Activated effector memory CD4-positive, alpha-beta T cell treated with Interleukin-2 at 50 U/mL for 16 hours (primary cell): Measurements from ENCODE around the gene DOK1.
"Not testable (repeated sequence)": the region's sequence is repeated elsewhere in the genome, so short reads cannot be mapped to it uniquely, and the experiment has no call there.

ENCODE experiments used
- DNase-seq: peaks from one replicate; pipeline ENCODE4 v3.0.0-alpha.2; 2020

Gene DOK1

GRCh38 chr2:74548900-74549826 is 5.4 kb upstream of the DOK1 start:
- DNase-seq: no peak

DNA sequence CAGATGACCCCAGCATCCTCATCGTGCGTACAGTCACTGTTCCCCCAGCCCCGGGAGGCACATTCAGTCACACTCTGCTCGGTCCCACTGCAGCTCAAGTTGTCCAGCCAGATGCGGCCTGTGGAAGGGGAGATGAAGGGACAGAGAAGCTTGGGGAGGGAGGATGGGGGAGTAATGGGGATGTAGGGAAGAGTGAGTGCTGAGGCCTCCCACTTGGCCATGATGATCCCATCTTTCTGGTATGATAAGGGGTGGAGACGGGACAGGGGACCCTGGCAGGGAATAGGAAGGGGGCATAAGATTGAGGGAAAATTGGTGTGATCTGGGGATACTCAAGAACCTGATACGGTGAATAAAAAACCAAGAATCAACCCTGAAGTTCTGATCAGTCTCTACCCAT is 4.3 kb upstream of the DOK1 start:
- no peak for DNase-seq

DNA sequence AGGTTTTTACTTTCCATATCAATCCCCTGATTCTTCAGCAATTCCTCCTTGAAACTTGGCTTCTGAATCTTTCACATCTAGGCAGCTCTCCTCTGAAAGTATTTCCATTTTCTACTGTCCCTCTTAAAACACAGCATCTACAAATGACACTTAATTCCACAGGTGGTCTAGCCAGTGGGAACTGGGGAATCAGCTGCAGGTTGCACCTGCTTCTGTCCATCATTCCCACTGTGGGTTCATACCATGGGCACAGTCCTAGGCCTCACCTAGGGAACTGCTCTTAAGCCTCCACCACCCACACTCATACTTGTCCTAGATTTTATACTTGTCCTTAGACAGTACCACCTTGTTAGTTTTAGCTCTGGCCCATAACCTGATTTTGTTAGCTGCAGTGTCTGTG is 3.0 kb upstream of the DOK1 start:
- no peak for DNase-seq

DNA sequence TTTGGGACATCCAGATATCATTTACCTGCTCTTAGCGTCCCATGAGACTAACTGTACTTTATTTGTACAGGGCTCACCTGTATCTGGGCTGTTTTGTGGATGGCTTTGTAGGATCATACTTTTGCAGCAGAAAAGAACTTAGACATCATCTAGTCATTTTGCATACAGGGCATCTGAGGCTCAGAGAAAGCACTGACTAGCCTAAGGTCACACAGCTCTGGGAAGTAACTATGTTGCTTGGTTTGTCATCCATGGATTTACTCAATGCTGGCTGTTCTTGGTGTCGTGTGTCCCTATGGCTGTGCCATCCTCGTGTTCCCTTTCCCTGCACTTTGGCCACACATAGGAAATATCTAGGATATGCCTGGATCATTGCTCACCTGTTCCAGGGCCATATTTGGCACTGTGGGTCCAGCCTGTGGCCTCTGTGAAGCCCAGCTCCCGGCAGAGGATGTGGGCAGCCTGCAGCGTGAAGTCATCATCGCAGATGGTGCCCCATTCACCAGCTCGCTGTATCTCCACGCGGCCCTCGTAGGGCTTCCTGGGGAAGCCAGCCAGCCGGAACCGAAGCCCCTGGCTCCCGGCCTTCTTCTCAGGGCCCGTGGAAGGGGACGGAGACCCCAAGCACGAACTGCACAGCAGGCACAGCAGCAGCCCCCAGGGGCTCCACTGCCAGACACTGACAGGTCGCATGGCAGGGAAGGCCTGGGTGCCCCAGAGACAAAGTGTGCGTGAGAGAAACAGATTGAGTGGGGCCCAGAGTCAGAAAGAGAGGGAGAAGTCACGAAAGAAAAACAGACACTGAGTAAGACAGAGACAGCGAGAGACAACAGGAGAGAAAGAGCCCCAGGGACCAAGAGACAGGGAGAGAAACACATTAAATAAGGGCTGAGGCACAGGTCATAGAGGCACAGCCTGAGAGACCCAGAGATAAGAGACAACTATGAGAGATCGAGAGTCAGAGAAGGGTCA is 2.3 kb upstream of the DOK1 start:
- DNase-seq: no peak

- DNase-seq: no peak
Measured at GRCh38 chr2:74552914-74553811, 1.4 kb upstream of the DOK1 start.

DNA sequence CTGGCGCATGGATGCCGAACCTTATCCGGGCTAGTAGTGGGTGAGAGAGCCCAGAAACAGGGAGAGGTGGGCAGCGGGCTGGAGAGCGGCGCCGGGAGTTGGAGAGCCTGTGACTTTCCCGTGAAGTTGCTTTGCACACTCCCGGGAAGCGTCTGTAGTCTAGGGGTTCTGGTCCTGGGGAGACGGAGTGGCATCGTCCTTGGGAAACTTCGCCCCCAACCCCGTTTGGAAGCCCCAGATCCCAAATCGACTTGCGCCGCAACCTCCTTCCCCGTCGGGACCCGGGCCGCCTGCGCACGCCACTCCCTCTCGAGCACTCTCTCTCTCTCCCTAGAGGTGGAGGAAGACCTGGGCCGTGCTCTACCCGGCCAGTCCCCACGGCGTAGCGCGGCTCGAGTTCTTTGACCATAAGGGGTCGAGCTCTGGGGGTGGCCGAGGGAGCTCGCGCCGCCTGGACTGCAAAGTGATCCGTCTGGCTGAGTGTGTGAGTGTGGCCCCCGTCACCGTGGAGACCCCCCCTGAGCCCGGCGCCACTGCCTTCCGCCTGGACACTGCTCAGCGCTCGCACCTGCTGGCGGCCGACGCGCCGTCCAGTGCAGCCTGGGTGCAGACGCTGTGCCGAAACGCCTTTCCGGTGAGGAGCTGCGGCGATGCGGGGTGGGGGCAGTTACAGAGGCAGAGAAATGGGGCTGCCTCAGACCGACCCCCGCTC is 456 bp downstream of the DOK1 start:
- peak; percentile 19 for DNase-seq

DNA sequence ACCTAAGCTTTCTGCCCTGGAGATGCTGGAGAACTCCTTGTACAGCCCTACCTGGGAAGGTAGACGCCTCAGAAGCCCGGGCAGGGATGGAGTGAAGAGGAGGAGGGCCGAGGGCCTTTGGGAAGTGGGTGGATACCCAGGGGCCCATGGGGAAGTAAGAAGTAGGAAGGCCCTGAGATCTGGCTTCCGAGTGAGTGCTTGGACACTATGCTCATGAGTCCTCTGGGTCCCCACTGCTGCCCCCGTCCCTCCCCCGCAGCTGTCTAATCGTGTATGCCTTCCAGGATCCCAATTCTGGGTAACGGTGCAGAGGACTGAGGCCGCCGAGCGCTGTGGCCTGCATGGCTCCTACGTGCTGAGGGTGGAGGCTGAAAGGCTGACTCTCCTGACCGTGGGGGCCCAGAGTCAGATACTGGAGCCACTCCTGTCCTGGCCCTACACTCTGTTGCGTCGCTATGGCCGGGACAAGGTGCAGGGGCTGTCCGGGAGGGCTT is 1.1 kb downstream of the DOK1 start:
- no peak for DNase-seq

DNA sequence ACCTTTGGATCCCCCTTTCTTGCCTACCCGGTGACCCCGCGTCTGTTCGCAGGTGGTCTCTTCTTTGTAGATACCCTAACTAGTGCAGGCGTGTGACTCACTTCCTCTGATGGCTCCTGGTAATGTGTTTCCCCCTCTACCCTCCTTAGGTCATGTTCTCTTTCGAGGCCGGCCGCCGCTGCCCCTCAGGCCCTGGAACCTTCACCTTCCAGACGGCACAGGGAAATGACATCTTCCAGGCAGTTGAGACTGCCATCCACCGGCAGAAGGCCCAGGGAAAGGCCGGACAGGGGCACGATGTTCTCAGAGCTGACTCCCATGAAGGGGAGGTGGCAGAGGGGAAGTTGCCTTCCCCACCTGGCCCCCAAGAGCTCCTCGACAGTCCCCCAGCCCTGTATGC is 1.6 kb downstream of the DOK1 start:
- no peak for DNase-seq

DNA sequence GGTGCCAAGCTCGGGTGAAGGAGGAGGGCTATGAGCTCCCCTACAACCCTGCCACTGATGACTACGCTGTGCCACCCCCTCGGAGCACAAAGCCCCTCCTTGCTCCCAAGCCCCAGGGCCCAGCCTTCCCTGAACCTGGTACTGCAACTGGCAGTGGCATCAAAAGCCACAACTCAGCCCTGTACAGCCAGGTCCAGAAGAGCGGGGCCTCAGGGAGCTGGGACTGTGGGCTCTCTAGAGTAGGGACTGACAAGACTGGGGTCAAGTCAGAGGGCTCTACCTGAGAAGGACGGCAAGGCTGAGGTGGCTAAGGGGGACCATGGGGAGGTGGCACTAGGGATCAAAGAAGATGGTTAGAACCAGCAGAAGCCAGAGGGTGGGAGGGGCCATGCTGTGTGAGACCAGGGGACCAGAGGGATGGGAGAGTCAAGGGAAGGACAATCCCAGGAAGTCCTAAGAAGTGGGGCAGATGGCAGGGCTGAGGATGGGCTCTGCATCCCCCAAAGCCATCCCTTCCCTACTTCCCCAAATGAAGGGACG is 2.4 kb downstream of the DOK1 start:
- DNase-seq: no peak

DNA sequence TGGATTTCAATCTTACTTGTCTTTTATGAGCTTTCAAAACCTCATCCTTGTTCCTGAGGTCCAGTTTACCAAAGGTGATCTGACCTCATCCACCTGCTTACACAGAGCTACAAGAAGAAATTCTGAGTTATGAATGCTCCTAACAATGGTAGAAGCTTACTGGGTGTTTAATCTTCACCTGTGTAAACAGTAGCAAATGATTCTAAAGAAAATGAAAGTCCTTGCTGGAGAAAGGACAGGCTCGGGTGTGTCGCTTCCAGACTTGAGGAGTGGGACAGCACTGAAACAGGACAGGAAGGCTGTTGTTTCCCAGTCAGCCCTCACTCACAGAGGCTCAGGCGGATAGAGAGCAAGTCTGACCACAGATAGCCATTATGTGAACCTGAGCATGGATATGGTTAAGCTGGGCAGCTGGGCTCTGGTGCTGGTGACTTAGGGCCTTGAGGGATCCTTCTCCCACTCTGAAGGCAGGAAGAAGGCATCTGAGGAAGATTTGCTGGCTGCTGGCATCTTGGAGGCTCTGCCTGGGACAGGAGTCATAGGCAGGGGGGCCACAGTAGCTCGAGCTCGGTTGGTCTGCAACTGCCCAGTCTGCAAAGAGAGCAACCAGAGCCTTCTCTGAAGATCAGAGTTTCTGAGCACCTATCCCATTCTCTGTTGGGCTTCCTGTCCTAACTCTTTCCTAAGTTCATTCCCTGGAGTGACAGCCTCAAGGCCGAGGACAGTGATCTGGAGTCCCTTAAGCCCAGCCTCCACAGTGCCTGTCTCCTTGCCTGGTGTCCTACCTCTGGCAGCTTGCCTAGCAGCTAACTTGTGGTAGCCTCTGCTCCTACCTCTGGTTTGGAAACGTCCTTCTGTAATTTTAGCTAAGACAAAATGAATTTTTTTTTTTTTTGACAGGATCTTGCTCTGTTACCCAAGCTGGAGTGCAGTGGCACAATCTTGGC is 4.0 kb downstream of the DOK1 start:
- no peak for DNase-seq

DNA sequence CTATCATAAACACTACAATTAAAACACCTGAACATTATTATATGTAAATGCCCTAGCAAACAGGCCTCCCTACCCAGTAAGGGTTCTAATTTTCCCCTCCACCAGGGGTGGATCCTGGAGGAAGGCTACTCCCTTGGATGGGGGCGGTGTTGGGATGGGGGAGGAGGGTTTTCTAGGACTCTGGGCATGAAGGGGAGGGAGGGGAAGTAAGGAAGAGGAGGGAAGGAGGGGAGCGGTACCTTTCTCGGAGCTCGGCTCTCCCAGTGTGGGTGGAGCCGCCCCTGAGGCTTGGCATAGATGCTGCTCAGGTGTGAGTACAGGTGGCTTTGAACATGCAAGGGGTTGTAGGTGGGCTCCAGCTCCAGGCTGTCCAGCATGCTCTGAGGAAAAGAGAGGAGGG is 5.4 kb downstream of the DOK1 start:
- no peak for DNase-seq

GRCh38 chr2:74560591-74560990 is 6.1 kb downstream of the DOK1 start:
- no peak for DNase-seq

GRCh38 chr2:74561022-74561421 is 6.5 kb downstream of the DOK1 start:
- DNase-seq: not testable (repeated sequence)

- DNase-seq: no peak
Measured at GRCh38 chr2:74562126-74562775, 7.7 kb downstream of the DOK1 start.

- DNase-seq: no peak
Measured at GRCh38 chr2:74564222-74564621, 9.7 kb downstream of the DOK1 start.

DNA sequence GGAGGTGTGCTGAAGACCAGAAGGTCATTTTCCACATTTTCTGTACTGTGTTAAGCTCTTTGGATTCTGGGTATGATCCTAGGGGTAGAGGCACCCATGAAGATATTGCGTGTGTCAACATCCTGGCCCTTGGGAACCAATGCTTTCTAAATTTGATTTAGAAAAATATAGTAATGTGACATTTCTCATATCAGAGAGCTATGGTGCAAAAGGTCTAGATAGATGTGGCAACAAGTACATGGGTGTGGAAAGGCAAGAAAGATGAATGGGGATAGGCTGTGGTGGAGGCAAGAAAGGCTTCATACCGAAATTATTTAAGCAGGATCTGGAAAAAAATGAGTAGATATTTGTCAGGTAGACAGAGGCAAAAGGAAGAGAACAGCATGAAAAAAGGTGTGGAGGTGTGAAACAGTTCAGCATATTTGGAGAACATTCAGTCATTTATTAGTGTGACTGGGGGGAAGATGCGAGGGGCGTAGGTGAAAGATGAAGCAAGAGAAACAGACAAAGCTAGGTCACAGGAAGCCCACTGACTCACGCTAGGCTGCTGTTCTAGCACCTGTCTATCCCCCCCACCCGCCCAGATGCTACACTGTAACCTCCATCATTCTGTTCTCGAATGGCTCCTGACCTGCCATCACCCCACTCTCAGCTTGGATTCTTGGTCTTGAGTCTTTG is 11.7 kb downstream of the DOK1 start:
- no peak for DNase-seq

GRCh38 chr2:74566754-74567085 is 12.2 kb downstream of the DOK1 start:
- no peak for DNase-seq

GRCh38 chr2:74567881-74568280 is 13.4 kb downstream of the DOK1 start:
- DNase-seq: no peak

DNA sequence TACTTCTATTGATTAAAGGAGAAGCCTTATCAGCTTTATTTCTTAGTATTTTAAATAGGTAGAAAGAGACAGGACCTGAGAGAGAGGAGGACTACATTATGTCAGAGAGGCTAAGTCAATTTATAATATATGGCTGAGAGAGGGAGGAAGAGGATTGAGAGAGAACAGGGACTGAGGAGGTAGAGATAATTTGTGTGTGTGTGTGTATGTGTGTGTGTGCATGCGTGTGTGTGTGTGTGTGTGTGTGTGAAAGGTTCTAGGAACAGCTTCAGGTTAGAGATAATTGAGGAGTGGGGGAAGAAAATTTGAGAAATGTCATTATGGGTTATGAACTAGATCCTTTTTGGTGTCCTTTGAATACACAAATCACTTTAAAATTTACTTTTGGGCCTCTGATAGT is 15.2 kb downstream of the DOK1 start:
- DNase-seq: no peak
